COLO829 (cell line): Measurements from ENCODE around the gene RAB27B.

Experiments used
- DNase-seq: peaks from one replicate; pipeline ENCODE4 v3.0.0; 2012; ENCODE audit warnings: low spot score

RAB27B gene

DNA sequence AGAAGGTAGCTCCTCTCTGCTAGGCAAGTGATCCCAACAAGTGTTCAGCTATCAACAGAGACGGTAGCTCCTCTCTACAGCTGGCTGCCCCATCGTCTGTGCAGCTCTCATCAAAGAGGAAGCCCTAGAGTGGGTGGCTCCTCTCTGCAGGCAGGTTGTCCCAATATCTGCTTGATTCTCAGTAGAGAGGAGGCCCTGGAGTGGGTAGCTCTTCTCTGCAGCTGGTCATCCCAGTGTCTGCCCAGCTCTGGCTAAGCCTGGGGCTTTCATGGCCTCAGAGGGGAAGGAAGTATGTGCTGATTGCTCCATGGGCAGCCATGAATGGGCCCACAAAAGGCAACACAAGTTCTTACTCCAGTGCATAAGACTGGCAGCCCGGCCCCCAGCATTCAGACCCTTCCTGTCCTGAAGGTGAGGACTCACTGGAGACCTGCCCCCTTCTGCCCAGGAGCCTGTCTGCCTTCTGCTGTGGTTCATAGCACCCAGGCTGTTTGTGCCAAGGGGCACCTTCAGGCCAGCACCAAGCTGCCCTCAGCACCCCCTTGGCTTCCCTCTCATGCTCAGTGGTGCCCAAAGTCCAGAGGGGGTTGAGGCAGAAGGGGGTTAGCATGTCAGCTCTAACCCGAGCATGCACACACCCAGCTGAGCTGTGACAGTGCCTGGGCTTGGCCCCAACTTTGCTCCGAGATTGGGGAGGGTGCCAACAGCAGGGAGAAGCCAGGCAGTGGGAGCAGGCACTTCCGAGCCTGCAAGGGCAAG lies 82.1 kb downstream of the RAB27B start:
- DNase-seq, result no peak

DNA sequence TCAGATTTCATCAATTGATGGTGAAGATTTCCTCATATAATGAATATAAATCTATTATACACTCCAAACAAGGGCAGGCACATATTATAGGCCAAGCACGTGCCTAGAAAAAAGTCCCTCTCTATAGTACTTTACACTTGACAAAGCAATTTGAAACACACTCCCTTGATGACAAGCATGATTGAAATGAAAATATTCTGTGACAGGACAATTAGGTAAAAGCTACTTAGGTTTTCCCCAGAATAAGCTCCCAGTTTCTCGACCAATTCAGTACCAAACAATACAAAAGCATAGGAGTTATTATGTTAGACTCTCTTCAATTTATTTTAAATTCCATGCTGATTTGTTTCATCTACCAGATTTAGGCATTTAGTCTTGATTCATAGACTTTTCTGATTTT lies 83.3 kb downstream of the RAB27B start:
- DNase-seq, result no peak

GRCh38 chr18:54914816-54915215 lies 86.5 kb downstream of the RAB27B start:
- DNase-seq, result no peak

DNA sequence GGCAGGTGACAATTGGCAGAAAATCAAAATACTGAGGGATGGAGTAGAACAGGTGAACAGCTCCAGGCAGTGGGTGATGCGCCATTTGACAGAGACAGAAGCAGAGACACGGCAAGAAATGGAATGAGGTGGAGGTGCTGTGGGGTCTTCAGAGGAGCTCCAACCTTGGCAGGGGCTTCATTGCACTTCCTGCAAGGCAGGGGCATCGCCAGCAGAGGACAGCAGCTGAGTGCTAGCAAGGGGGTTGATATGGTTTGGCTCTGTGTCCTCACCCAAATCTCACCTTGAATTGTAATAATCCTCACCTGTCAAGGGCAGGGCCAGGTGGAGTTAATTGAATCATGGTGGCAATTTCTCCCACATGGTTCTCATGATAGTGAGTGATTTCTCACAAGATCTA lies 88.2 kb downstream of the RAB27B start:
- DNase-seq, result no peak

- DNase-seq, result no peak
These were observed 89.8 kb downstream of the RAB27B start for GRCh38 chr18:54918060-54918459.

- no peak for DNase-seq
These were observed 91.1 kb downstream of the RAB27B start for GRCh38 chr18:54919412-54919811.

- no peak for DNase-seq
These were observed 95.2 kb downstream of the RAB27B start for GRCh38 chr18:54923339-54923956.

- DNase-seq, result no peak
These were observed 96.7 kb downstream of the RAB27B start for GRCh38 chr18:54924948-54925347.

DNA sequence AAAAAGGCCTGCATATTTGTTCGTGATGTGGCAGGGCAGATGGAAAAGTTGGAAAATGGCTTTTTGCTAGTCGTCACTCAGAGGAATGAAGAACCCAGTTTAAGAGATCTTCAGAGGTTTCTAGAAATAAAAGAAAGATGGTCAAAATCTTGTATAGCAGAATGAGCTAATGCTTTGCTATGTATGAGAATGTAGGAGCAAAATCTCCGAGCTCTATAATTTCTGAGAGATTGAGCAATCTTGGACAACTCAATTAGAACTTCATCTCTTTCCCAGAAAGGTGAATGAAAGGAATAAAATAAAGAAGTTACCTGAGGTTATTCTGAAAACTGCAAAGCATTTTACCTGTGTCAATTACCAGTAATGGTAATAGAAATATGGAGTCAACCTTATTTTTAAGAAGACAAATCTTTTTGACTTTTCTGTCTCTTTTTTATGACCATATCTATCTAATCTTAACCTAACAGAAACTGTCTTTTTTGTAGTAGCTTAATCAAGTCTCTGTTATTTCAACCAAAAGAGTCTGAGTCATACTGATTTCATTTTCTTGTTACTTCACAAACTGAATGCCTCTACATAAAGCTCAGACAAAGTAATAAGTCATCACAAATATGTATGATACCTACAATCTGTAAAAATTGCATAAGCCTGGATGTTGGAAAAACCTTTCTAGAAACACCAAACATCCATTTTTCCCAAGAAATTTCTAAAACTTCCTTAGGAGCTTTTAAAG lies 98.5 kb downstream of the RAB27B start:
- DNase-seq, result no peak

DNA sequence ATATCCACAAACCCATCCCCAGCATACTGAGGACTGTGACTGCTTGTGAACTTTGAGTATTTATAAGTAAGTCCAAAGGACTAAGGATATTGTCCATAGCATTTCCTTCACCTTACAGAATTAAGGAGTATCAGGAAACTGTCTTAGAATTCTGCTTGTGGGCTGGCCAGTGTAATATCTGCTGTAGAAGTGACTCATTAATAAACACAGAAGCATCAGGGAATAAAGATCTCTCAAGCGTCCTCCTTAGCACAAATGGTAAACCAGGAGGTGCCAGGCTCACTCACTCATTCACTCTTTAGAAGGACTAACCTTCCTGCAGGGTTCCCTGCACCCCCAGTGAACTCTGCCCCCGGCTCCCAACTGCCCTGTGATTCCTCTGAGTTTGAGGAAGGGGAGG lies 100.0 kb downstream of the RAB27B start:
- no peak for DNase-seq

DNA sequence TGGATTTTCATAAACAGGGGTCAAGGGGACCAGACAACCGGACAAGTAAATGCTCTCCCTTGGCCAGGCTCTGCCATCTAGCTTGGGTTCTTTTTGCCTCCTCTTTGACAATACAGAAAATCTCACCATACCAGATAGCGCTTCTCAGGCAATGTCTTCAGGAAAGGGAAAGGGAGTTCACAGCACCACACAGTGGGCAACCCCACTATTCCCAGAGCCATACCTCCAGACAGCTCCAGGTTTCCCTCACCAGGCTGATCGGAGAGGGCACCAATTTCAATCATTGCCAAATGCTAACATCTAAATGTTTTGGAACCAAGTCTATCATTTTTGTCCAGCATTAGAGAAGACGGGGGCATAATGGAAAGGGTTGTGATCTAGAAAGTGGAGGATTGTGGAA lies 102.9 kb downstream of the RAB27B start:
- DNase-seq, result no peak

GRCh38 chr18:54932472-54932871 lies 104.2 kb downstream of the RAB27B start:
- DNase-seq, result no peak

GRCh38 chr18:54938506-54938905 lies 110.2 kb downstream of the RAB27B start:
- DNase-seq, result no peak

DNA sequence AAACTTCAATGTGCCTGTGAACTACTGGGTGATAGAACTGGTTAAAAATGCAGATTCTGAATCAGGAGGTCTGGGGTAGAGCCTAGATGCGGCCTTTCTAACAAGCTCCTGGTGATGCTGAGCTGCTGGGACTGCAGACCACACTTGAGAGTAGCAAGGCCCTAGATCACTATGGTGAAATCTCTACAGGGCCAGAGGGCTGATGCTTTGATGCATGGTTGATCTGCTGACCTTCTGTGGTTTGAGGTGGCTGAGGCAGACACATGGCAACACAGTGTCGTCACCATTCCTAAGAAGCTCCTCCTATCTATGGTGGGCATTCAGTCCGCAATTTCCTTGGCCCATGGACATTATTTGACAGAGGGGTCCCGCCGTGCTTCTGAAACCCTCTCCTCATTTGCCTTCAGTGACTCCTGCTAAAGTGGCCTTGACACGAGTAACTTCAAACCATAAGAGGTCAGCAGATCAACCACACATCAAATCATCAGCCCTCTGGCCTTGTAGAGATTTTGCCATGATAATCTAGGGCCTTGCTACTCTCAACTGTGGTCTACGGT lies 111.2 kb downstream of the RAB27B start:
- DNase-seq, result no peak

DNA sequence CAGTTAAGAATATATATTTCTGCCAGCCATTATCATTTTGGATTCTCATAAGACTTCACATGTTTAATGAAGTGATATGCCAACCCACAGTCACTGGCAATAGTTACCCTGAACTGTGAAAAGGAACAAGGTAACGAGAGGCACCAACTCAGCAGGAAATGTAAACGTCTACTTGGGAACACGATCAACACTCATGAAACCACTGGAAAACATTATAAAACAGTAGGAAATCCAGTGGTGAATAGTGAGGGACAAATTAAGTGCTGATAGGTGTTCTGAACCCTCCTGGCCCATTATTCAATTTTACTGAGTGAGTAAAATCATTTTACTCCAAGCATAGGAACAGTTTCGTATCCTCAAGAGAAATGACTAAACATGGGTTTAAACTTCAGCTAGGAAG lies 113.9 kb downstream of the RAB27B start:
- no peak for DNase-seq

DNA sequence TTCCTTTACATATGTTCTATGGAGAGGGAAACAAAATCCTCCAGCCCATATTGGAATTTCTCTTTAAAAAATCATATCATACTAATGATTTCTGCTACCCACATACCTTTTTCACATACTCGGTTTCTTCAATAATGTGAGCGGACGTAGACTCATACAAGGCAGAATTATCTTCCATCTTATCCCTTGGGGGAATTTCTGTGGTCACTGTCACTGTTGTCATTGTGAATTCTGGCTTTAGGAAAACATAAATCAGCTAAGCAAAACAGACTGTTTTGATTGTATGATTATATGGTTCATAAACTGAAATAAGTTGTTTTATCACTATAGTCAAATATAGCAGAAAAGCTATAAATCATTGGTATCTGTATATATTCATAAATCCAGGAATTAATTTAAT lies 114.3 kb downstream of the RAB27B start:
- DNase-seq, result no peak
